Testis (tissue), 2 donors: Measurements from ENCODE around the gene CBLB.

Experiments
- POLR2A ChIP-seq: fragments of 450-650 bp; IDR thresholded peaks from one replicate; pipeline ENCODE4 v1.6.1; 2017; ENCODE audit warnings: antibody characterized with exemption, mild to moderate bottlenecking, moderate library complexity
- TF ChIP-seq, protein P1 (sequence below), 3 experiments: fragments of 450-650 bp in 2 of 3; fragments of 200-600 bp in 1 of 3; sonication (generic) in 1 of 3; IDR thresholded peaks; one replicate each; pipeline ENCODE4 v1.5.1; 2016 to 2019; ENCODE audit warnings: antibody characterized with exemption in 3 of 3, mild to moderate bottlenecking in 2 of 3, moderate library complexity in 1 of 3

DNA sequence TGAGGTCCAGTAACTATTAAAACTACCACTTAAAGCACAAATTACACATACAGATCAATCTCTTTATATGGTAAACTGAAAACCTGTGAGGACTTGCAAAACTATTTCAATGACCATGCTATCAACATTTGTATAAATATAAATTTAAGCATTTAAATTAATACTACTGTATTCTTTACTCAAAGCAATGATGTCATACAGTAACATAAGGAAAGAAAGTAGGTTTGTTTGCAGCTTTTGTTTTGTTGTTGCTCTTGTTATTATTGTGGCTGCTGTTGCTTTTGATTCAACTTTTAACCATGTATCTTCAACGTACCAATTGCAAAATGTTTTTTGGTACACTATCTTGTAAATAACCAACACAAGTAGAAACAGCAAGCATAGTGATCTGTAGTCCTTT, 22.0 kb downstream of the CBLB start:
- no peak for TF ChIP-seq POLR2A
- TF ChIP-seq, protein P1, sequence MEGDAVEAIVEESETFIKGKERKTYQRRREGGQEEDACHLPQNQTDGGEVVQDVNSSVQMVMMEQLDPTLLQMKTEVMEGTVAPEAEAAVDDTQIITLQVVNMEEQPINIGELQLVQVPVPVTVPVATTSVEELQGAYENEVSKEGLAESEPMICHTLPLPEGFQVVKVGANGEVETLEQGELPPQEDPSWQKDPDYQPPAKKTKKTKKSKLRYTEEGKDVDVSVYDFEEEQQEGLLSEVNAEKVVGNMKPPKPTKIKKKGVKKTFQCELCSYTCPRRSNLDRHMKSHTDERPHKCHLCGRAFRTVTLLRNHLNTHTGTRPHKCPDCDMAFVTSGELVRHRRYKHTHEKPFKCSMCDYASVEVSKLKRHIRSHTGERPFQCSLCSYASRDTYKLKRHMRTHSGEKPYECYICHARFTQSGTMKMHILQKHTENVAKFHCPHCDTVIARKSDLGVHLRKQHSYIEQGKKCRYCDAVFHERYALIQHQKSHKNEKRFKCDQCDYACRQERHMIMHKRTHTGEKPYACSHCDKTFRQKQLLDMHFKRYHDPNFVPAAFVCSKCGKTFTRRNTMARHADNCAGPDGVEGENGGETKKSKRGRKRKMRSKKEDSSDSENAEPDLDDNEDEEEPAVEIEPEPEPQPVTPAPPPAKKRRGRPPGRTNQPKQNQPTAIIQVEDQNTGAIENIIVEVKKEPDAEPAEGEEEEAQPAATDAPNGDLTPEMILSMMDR (IDR thresholded peaks at IDR 0.05), result no peak
